ENCODE measurements around the gene RBM20.

DNA sequence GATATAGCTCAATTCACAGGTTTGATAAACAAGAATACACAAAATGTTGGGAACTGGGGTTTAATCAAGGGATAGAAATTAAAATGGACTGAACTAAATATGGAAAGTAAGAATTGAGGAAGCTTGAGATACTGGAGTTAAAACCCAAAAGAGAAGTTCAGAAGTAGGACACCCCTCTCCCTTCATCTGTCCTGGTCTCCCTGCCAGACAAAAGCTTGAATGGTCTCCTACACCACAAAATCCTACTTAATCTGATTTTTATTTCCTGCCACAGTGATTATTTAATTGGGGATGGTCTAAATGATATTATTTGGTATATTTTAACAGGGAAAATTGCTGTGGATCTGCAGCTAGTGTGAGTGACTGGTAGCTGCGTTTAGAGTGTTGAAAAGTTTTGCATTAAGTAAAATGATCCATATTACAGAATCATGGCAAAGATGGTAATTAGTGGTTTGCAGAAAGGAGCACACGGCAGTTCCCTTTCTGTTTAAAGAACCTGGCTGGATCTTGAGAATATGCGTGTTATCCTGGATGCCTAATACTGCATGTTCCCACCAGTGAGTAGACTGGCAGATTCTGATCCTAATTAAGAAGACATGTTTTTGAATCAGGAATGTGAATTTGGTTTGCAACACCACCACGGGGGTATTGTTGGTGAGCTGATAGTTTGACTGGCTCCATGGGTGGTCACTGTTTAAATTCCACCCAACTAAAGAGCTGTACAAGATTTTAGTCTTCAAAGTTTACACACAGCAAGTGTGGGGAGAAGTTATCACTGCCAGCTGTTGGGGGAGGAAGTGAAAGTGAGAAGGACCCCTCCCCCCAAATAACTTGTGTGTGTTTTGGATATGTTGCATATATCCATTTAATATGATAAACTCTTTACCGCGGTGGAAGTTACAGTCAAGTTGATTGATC lies 5.5 kb downstream of the RBM20 start:
- no peak for TF ChIP-seq POLR2A (IDR thresholded peaks at IDR 0.05)
- TF ChIP-seq, protein P1, sequence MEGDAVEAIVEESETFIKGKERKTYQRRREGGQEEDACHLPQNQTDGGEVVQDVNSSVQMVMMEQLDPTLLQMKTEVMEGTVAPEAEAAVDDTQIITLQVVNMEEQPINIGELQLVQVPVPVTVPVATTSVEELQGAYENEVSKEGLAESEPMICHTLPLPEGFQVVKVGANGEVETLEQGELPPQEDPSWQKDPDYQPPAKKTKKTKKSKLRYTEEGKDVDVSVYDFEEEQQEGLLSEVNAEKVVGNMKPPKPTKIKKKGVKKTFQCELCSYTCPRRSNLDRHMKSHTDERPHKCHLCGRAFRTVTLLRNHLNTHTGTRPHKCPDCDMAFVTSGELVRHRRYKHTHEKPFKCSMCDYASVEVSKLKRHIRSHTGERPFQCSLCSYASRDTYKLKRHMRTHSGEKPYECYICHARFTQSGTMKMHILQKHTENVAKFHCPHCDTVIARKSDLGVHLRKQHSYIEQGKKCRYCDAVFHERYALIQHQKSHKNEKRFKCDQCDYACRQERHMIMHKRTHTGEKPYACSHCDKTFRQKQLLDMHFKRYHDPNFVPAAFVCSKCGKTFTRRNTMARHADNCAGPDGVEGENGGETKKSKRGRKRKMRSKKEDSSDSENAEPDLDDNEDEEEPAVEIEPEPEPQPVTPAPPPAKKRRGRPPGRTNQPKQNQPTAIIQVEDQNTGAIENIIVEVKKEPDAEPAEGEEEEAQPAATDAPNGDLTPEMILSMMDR (IDR thresholded peaks at IDR 0.05) = no peak

Measured in thyroid gland (tissue), 4 donors.